NCI-H1417 treated with DMSO at 0.1 percent for 48 hours (cell line): ENCODE measurements around the gene TFIP11.

ENCODE experiments used
- DNase-seq: peaks from one replicate; lab custom pipeline; 2025; lab: John Stamatoyannopoulos, UW

Gene TFIP11

GRCh38 chr22:26503758-26504157, 8.5 kb downstream of the TFIP11 start:
- no peak for DNase-seq

- DNase-seq = no peak
Measured at GRCh38 chr22:26502688-26503561, 9.3 kb downstream of the TFIP11 start.

- DNase-seq = no peak
Measured at GRCh38 chr22:26501996-26502395, 10.3 kb downstream of the TFIP11 start.

DNA sequence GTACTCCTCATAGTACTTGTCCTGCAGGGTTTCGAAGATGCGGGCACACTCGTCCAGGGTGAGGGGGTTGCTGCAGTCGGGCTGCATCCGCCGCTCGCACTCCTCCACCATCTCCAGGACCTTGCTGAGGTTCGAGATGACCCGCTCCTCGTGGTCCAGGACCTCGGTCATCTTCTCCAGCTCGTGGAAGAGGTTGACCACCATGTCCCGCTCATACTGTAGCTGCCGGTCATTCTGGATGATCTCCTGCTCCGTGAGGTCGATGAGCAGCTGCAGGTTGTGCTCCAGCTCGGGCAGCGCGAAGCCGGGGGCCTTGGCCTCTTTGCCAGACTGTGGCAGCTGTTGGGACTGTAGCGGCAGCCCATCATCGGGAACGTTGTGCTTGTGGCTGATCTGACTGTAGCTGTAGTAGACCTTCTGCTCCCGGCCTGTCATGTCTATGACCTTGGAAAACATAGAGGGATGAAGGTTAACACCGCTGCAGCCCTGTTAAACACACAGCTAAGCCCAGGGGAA, 13.0 kb downstream of the TFIP11 start:
- no peak for DNase-seq

GRCh38 chr22:26496456-26496855, 15.8 kb downstream of the TFIP11 start:
- DNase-seq = no peak

- DNase-seq = no peak
Measured at GRCh38 chr22:26494506-26494905, 17.8 kb downstream of the TFIP11 start.

DNA sequence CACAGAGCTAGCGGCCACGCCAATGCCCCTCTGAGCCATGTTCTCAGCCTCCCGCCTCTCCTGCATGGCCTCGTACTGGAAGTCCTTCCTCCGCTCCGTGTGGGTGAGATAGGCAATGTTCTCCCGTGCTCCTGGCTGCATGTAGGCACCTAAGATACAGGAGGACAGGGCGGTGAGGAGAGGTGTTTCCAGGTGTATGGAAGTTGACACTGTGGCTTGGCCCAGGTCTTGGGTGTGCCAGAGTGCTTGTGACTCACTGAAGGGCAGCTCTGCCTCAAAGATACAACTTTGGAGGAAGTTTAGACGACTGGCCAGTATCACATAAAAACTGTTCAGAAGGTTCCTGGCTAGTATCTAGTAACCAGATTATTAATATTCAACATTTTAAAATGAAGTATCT, 20.1 kb downstream of the TFIP11 start:
- DNase-seq = no peak

- DNase-seq = no peak
Measured at GRCh38 chr22:26489447-26490036, 22.7 kb downstream of the TFIP11 start.

DNA sequence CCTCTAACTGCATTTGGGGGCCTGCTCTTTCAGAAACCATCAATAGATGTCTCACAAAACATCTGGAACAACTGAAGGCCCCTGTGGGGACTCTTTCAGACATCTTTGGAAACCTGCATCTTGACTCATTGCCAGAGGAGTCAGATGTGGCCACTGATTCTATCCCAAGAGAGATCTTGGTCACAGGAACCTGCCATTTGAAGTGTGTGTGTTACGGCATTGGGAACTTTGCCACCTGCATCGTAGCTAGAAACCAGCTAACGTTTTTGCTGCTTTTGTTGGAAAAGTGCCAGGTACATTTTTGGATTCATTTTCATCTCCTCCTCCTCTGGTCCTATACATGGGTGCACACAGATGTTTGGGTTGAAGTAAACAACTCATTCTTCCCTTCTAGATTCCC, 24.3 kb downstream of the TFIP11 start:
- no peak for DNase-seq

DNA sequence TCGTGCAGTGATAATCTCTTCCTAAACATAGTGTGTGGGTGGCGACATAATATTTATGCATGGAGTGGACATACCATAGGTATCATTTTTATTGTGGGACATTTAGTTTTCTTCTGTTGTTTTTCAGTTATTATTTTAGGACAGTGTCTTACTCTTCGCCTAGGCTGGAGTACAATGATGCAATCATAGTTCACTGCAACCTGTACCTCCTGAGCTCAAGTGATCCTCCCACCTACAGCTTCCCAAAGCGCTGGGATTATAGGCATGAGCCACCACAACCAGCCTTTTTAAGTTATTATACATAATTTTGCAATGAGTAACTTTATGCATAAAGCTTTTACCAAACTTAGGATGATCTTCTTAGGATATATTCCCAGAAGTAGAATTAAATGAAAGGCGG, 25.9 kb downstream of the TFIP11 start:
- no peak for DNase-seq

DNA sequence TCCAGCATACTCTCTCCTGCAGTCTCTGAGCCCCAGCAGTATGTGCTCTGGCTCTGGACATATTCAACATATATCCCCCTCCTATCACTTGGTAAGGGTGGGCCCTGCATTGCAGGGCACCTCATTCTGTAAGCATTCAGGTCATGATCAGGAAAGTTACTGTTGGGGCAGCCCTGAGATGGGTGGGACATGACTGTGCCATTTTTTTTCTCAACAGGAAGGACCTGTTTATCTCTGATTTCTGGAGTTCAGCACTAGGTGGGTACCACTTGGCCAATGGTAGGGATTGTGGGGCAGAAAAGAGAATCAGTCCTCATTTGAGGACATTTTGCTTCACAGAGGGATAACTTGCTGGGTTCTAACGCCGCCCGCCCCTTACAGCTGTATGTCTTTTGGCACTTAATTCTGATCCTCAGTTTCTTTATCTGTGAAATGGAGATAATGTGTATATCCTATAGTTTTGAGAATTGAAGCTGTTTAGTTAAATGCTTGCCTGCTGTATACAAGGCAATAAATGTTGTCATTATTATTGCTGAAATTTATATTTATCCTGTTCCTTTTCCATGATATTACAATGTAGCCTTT, 26.4 kb downstream of the TFIP11 start:
- no peak for DNase-seq

DNA sequence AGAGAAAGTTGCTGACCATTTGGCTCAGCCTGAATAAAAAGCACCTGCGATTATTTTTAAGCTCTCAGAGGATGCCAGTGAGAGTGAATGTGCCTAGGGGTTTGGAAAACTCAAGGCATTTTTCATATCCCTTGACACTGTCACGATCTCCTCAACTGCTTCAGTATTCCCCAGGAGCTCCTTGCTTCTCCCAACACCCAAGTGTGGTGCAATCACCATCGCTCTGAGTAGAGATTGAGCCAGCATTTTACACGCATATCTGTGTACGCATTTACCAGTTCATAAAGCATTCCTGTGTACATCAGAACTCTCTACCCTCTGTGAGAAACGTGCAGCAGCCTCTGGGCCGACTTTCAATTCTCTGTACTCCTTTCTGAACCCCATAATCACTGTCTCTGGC, 27.3 kb downstream of the TFIP11 start:
- DNase-seq = no peak

GRCh38 chr22:26484360-26484706, 27.9 kb downstream of the TFIP11 start:
- no peak for DNase-seq

DNA sequence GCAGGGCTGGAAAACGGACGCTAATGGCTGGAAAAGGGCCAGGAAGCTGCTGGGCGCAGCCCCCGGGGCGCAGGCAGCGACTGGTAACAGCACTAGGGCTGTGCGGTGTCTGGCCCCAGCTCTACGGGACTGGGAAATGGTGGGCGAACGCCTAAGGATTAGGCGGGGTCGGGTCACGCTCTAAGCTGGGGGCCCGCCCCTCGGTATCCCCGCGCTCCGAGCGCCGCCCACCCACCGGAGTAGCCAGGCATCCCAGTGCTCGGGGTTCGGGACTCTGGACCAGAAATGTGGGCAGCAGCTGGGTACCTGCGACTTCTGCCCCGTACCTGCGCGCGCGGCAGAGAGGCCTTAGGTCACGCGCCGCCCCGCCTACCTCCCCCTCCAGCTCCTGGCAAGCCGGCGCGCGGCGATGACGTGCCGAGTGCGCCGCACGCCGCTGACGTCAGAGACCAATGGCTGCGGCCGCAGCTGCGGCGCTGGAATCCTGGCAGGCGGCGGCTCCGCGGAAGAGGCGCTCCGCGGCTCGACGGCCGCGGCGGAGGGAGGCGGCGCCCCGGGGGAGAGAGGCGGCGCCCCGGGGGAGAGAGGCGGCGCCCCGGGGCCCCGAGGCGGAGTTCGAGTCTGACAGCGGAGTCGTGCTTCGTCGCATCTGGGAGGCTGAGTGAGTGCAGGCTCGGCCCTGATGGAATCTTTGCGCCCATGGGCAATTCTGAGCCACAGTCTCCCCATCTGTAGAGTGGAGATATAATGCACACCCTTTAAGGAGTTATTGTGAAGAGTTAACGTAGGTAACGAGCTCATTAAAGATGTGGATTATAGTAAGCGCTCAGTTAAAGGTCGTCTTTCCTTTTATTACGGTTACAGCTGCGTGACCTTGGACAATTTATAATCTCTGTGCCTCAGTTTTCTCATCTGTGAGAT, 28.6 kb downstream of the TFIP11 start, which contains the start of the genes HPS4 and SRRD:
Gene HPS4, minus strand, starts transcription at position 345 of the 921 bp plus-strand sequence. CDS start 2,021 bp downstream, outside the sequence.
Gene SRRD, plus strand, starts transcription at position 439 of the 921 bp plus-strand sequence. Its CDS starts 14 bp downstream, at position 453.
- DNase-seq = peak; percentile 20

DNA sequence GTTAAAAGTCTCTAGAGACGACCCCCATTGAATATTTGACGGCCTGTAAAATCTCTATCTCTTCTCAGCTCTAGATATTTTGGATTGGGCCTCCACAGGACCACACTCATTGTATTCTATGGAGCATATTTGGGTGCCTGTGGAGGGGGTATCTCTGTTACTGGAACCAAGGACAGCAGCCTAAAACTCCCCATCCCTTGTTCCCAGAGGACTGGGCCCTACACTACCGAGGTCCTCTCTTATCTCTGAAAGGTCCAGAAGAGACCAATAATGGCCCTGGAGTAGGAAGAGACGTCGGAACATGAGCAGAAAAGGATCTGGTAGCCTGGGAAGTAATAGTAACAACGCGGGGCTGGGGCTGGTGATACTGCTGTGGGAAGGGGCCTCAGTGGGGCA, 29.2 kb downstream of the TFIP11 start:
- DNase-seq = no peak

- no peak for DNase-seq
Measured at GRCh38 chr22:26482161-26482560, 30.1 kb downstream of the TFIP11 start.

DNA sequence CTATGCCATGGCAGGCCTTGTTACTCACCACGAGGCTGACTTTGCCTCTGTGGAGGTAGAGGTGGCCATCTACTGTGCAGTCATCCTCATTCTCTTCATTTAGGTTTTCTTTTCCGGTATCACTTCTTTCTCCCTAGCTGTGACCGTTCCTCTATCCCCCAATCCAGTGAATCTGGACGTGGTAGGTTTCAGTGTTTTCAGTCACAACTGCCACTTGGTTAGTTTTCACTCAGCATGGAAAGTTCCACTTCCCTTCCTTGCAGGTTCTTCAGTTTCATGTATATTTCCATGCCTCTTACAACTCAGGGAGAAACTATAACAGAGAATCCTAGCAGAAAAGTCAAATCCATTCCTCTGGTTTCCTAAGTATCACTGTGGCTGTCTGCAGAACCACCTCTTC, 30.6 kb downstream of the TFIP11 start:
- DNase-seq = no peak

DNA sequence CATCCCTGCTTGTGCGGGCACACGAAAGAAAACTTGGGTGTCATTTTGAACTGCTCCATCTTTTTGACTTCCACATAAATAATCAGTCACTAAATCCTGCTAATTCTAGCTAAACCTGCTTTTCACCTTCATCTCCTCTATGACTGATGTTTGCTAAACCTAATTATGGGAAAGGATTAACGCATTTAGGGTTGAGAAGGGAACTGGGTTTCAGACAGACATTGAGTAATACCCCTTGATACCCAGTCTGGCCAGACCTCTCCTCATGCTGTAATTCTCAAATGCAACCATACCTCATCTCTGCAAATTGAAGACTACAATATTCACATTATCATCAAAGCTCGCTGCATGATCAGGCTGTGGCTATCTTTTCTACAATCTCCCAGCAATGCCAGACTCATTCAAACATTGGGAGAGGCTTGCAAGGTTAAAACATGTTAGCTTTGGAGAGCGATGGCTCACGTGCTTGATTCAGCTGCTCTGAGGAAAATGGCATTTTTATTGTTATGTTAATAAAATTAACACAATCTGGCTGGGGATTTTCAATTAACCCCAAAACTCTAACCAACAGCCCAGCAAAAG, 31.1 kb downstream of the TFIP11 start:
- no peak for DNase-seq

GRCh38 chr22:26480611-26480932, 31.7 kb downstream of the TFIP11 start:
- no peak for DNase-seq

DNA sequence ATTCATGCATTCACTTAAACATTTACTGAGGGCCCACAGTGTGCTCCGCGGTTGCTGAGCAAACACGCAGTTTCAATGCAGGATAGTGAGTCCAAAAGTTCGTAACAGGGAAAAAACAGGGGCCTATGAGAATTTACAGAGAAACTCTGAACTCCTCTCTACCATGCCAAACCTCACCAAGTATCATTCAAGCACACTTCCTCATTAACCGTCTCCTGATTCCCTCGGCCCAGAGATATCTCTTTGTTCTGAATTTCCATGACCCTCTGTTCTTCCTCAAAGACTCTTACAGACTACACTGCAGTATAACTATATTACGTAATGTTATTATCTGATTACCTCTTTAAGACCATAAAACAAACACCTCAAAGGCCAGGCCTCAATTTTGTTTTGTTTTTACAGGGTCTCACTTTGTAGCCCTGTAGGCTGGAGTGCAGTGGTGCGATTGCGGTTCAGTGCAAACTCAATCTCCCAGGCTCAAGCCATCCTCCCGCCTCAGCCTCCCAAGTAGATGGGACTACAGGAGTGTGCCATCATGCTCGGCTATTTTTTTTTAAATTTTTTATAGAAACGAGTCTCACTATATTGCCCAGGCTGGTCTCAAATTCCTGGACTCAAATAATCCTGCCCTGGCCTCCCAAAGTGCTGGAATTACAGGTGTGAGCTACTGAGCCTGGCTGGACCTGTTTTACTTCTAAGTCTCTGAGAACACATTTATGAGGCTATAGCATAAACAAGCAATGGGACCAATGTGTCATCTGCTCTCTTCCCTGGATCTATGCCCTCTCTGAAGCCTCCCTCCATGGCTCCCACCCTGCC, 32.3 kb downstream of the TFIP11 start:
- no peak for DNase-seq
